ENCODE results near the gene JAKMIP3.
A peak's percentile ranks its signal among the peaks of the same experiment; 100 is the strongest.

JAKMIP3 gene

GRCh38 chr10:132065491-132066105 lies at the start of gene JAKMIP3:
JAKMIP3 (plus strand) TSS chr10:132065946; CDS start chr10:132104809, 38,863 bp downstream.
- DNase-seq (ENCODE audit: low read depth in 2 of 2): no peak

GRCh38 chr10:132016514-132016913 lies 49.2 kb upstream of the JAKMIP3 start:
- no peak for DNase-seq (ENCODE audit: low read depth in 2 of 2)

- no peak for DNase-seq (ENCODE audit: low read depth in 2 of 2)
These were observed 47.3 kb upstream of the JAKMIP3 start for GRCh38 chr10:132018446-132018845.

- DNase-seq (ENCODE audit: low read depth in 2 of 2): no peak
These were observed 46.4 kb upstream of the JAKMIP3 start for GRCh38 chr10:132019366-132019765.

- no peak for DNase-seq (ENCODE audit: low read depth in 2 of 2)
These were observed 45.3 kb upstream of the JAKMIP3 start for GRCh38 chr10:132020456-132020855.

- DNase-seq (ENCODE audit: low read depth in 2 of 2): no peak
These were observed 44.7 kb upstream of the JAKMIP3 start for GRCh38 chr10:132021046-132021445.

- DNase-seq (ENCODE audit: low read depth in 2 of 2): no peak
These were observed 44.1 kb upstream of the JAKMIP3 start for GRCh38 chr10:132021504-132022143.

GRCh38 chr10:132022241-132022640 lies 43.5 kb upstream of the JAKMIP3 start:
- no peak for DNase-seq (ENCODE audit: low read depth in 2 of 2)

GRCh38 chr10:132023092-132023811 lies 42.5 kb upstream of the JAKMIP3 start:
- peak; percentile 73 to 75 for DNase-seq (ENCODE audit: low read depth in 2 of 2)

- no peak for DNase-seq (ENCODE audit: low read depth in 2 of 2)
These were observed 38.2 kb upstream of the JAKMIP3 start for GRCh38 chr10:132027423-132027983.

- no peak for DNase-seq (ENCODE audit: low read depth in 2 of 2)
These were observed 37.0 kb upstream of the JAKMIP3 start for GRCh38 chr10:132028706-132029105.

GRCh38 chr10:132030898-132031463 lies 34.8 kb upstream of the JAKMIP3 start:
- no peak for DNase-seq (ENCODE audit: low read depth in 2 of 2)

GRCh38 chr10:132033632-132034031 lies 32.1 kb upstream of the JAKMIP3 start:
- no peak for DNase-seq (ENCODE audit: low read depth in 2 of 2)

GRCh38 chr10:132035476-132035875 lies 30.3 kb upstream of the JAKMIP3 start:
- no peak for DNase-seq (ENCODE audit: low read depth in 2 of 2)

GRCh38 chr10:132036153-132036886 lies 29.4 kb upstream of the JAKMIP3 start:
- peak in 1 of 2 donors; percentile 3 for DNase-seq (ENCODE audit: low read depth in 2 of 2)

- peak in 1 of 2 donors; percentile 6 for DNase-seq (ENCODE audit: low read depth in 2 of 2)
These were observed 28.7 kb upstream of the JAKMIP3 start for GRCh38 chr10:132036887-132037675.

- no peak for DNase-seq (ENCODE audit: low read depth in 2 of 2)
These were observed 28.1 kb upstream of the JAKMIP3 start for GRCh38 chr10:132037676-132037975.

GRCh38 chr10:132039371-132039770 lies 26.4 kb upstream of the JAKMIP3 start:
- DNase-seq (ENCODE audit: low read depth in 2 of 2): no peak

- DNase-seq (ENCODE audit: low read depth in 2 of 2): no peak
These were observed 25.7 kb upstream of the JAKMIP3 start for GRCh38 chr10:132040046-132040445.

- DNase-seq (ENCODE audit: low read depth in 2 of 2): no peak
These were observed 24.4 kb upstream of the JAKMIP3 start for GRCh38 chr10:132041340-132041739.
